BJ (cell line): Measurements from ENCODE around the gene SLC34A3. TPM values are rescaled to one million over a fixed set of nuclear protein-coding genes. Genes with fewer than 3 reads are reported as not detected.
"Not testable (repeated sequence)": the region's sequence is repeated elsewhere in the genome, so short reads cannot be mapped to it uniquely, and the experiment has no call there.

Source experiments
- CTCF ChIA-PET: fragments of 350-600 bp; formaldehyde crosslinking; extraction: SDS; loops from one replicate; lab custom pipeline; 2021; ENCODE audit warnings: antibody characterized with exemption, inconsistent platforms; lab: Yijun Ruan, JAX
- POLR2A ChIA-PET: fragments of 300-600 bp; sonication (Branson Sonifier 250); formaldehyde crosslinking; extraction: SDS; loops from one replicate; lab custom pipeline; 2021; ENCODE audit warnings: antibody characterized with exemption; lab: Charles Lee
- DNase-seq: peaks from one replicate; pipeline ENCODE4 v3.0.0-alpha.2; 2011; ENCODE audit warnings: low read depth
- H3K27me3 ChIP-seq: 2 replicates; pipeline ENCODE4 v1.6.0; 2011; ENCODE audit warnings: low read length; ENCODE audit not compliant: control insufficient read depth, insufficient read depth
- H3K36me3 ChIP-seq: 2 replicates; pipeline ENCODE4 v1.5.1; 2011; ENCODE audit warnings: low read length; ENCODE audit not compliant: control insufficient read depth, insufficient read depth
- H3K4me3 ChIP-seq: 2 replicates; pipeline ENCODE4 v1.5.1; 2011; ENCODE audit warnings: low read depth, mild to moderate bottlenecking, control low read depth, low read length
- polyA plus RNA-seq: library from polyadenylated mRNA; depleted of rRNA; stranded (reverse); fragments of >200 nt; gene quantifications from 2 replicates; pipeline ENCODE4 v1.2.3, GENCODE V29; 2011
- TF ChIP-seq, protein P1 (sequence below): IDR thresholded peaks from 2 replicates; pipeline ENCODE4 v1.5.1; 2011; ENCODE audit warnings: low read depth, mild to moderate bottlenecking, control low read depth, inconsistent platforms, low read length, moderate library complexity; ENCODE audit not compliant: insufficient read depth

SLC34A3 gene
- polyA plus RNA-seq, 1 experiment, result not detected

DNA sequence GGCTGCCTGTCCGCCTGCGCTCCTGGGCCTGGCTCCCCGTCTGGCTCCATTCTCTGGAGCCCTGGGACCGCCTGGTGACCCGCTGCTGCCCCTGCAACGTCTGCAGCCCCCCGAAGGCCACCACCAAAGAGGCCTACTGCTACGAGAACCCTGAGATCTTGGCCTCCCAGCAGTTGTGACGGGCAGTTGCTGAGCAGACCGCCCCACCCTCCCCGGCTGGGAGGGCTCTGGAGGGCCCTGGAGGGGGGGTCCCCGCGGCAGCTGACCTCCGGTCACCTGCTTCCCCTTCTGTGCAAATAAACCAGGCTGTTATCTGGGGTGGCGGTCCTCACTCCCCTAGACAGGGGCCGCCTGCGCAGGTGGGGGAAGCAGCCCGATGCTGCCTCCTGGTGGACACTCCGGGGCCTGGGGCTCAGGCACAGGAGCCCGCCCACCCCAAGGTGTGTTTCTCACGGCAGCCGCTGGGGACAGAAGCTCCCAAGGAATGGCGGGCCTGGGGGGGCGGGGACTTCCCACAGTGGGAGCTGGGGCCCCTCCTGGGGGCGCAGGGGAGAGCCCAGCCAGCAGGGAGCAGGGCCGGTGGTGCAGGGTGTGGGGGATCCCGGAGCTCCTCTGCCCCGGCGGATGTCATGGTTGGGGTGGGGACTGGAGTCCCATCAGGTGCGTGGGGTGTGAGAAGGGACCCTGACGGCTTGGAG is 5.7 kb downstream of the SLC34A3 start:
- ChIA-PET POLR2A (no interaction called here), CTCF (interaction anchor here (0.6 to 3.3 kb wide), 37 partner anchors 9 to 294 kb away, joined by 3 to 36 read pairs (median 4); partner anchors contain the start of genes CYSRT1, EXD3, RNF208 and RNF224)
- Histone ChIP-seq H3K36me3 (no peaks in the 10 kb centered on the region; the same call in 1 of the 2 replicates), H3K27me3 (no peaks in the 10 kb centered on the region), H3K4me3 (no peak overlapping the region)
- no peak for DNase-seq
- TF ChIP-seq, protein P1, sequence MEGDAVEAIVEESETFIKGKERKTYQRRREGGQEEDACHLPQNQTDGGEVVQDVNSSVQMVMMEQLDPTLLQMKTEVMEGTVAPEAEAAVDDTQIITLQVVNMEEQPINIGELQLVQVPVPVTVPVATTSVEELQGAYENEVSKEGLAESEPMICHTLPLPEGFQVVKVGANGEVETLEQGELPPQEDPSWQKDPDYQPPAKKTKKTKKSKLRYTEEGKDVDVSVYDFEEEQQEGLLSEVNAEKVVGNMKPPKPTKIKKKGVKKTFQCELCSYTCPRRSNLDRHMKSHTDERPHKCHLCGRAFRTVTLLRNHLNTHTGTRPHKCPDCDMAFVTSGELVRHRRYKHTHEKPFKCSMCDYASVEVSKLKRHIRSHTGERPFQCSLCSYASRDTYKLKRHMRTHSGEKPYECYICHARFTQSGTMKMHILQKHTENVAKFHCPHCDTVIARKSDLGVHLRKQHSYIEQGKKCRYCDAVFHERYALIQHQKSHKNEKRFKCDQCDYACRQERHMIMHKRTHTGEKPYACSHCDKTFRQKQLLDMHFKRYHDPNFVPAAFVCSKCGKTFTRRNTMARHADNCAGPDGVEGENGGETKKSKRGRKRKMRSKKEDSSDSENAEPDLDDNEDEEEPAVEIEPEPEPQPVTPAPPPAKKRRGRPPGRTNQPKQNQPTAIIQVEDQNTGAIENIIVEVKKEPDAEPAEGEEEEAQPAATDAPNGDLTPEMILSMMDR, result peak; percentile 97

DNA sequence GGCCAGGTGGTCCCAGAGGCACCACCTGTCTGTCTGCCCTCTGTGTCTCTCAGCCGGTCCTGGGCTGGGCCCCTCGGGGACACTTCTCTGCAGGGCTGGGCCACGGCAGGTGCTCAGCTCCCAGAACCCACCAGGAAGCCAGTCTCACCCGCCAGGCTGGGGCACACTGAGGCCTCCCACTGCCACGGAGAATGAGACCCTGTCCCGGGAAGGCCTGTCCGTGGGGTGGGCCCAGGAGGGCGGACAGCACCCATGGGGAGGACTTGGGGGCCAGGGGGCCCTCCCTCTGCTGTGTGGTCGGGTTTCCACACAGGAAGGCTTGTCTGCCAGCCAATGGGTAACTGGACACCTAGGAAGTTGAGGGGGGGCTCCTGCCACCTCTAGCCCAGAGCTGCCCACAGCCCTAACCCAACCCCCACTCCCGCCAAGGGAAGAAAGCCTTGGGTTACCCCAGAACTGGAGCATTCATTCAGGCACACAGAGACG is 6.3 kb downstream of the SLC34A3 start:
- Histone ChIP-seq H3K36me3 (no peaks in the 10 kb centered on the region; the same call in 1 of the 2 replicates), H3K27me3 (no peaks in the 10 kb centered on the region), H3K4me3 (no peak overlapping the region)
- no peak for DNase-seq
- ChIA-PET CTCF (interaction anchor here (0.6 to 3.3 kb wide), 37 partner anchors 8 to 294 kb away, joined by 3 to 36 read pairs (median 4); partner anchors contain the start of genes CYSRT1, EXD3, RNF208 and RNF224), POLR2A (no interaction called here)
- TF ChIP-seq, protein P1, result no peak

DNA sequence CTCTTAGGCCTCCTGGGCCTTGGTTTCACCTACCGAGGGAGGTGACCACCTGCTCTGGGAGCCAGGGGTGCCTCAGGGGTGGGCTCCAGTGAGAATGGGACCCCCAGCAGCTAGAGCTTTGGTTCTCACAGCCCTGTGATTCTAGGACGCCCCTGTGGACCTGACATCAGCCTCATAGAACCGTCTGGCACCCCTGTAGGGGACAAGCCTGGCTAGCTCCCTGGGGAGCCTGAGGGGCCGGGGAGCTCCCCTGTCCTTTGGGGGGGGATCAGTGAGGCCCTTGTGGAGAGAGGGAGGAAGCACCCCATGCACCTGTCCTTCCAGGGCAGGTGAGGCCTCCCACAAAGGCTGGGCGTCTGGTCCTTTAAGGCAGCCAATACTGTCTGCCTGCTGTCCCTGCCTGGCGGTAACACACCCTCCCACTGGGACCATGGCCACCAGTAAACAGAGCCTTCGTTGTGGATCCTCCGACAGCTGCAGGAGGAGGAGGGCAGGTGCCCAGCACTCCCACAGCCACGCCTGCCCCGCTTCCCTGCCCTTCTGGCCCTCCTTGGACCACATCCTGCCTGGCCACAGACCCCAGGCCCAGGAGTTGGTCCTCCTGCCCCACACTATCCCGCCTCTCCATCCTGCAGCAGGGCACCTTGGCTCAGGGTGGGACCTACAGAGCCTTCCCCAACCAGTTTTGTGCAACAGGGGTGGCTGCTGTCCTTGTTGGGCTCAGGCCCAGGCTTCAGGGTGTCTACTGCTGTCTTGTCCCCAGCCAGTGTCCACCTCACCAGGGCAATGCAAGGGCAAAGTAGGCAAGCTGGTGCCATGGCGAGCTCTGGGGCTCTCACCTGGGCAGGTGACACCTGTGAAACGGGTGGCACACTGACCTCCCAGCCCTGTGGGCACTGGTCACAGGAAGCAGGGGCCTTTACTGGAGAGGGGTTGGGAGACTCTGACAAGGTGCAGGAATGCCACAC is 7.3 kb downstream of the SLC34A3 start:
- Histone ChIP-seq H3K27me3 (no peaks in the 10 kb centered on the region), H3K36me3 (peaks cover 6% of the 10 kb centered on the region), H3K4me3 (no peak overlapping the region)
- no peak for DNase-seq
- ChIA-PET POLR2A (no interaction called here), CTCF (interaction anchor here (1.2 to 3.3 kb wide), 8 partner anchors 11 to 170 kb away, joined by 3 to 36 read pairs (median 9); partner anchors contain the start of genes CYSRT1, RNF208, RNF224 and STPG3)
- TF ChIP-seq, protein P1, result no peak

DNA sequence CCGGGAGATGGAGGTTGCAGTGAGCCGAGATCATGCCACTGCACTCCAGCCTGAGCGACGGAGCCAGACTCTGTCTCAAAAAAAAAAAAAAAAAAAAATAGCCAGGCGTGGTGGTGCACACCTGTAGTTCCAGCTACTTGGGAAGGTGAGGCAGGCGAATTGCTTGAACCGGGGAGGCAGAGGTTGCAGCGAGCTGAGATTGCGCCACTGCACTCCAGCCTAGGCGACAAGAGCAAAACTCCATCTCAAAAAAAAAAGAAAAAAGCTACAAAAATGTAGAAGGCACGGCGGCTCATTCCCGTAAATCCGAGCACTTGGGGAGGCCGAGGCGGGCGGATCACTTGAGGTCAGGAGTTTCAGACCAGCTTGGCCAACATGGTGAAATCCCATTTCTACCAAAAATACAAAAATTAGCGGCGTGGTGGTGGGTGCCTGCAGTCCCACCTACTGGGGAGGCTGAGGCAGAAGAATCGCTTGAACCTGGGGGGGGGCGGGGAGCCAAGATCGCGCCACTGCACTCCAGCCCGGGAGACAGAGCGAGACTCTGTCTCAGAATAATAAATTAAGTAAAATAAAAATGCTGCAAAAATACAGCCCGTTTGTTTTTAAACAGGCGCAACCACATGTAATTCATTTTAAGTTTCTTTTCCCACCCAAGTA is 9.0 kb downstream of the SLC34A3 start:
- DNase-seq, POLR2A ChIA-PET, H3K27me3 ChIP-seq: not testable (repeated sequence)
- H3K36me3 ChIP-seq, result peaks cover 11% of the 10 kb centered on the region
- H3K4me3 ChIP-seq, result peak overlapping the region; percentile 56
- CTCF ChIA-PET, result interaction anchor here (1.2 to 2.5 kb wide), 4 partner anchors 13 to 193 kb away, joined by 3 to 13 read pairs (median 5); partner anchors contain the start of genes NPDC1 and RNF224

DNA sequence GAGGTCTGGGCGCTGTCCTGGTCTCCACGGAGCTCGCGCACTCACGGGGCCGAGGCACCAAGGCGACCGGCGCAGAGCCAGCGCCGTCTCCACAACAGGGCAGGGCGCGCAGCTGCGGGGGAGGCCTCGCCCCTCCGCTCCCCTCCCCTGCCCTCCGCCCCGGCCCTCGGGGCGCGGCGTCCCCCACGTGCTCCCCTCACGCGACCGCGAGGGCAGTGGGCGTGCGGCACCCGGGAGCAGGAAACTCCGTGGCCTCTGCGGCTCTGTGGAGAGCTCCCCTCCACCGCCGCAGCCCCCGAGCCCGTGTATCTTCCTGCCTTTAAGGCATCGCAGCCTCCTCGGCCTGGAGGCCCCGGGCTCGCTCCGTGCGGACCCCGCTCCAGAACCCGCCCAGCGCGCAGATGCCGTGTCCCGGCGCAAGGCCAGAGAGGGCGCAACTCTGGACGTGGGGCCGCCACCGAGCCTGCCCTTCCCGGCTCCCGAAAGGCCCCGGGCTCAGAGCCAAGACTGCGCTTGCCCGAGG is 9.7 kb downstream of the SLC34A3 start:
- CTCF ChIA-PET, result interaction anchor here (0.7 to 2.5 kb wide), 7 partner anchors 13 to 211 kb away, joined by 3 to 13 read pairs (median 4); partner anchors contain the start of genes NPDC1 and RNF224
- Histone ChIP-seq H3K27me3 (no peaks in the 10 kb centered on the region), H3K4me3 (peak overlapping the region; percentile 56), H3K36me3 (peaks cover 11% of the 10 kb centered on the region)
- DNase-seq, result no peak
- TF ChIP-seq, protein P1, result no peak
- POLR2A ChIA-PET, result interaction anchor here (0.6 kb wide), 4 partner anchors 8 to 112 kb away, joined by 3 to 4 read pairs (median 3); no protein-coding TSS in a partner anchor
